GM12865 (cell line): ENCODE results near the gene FBXO42.

Experiments
- DNase-seq: peaks from one replicate; pipeline ENCODE4 v3.0.0; 2010; ENCODE audit warnings: low read depth
- H3K4me3 ChIP-seq: 2 replicates; pipeline ENCODE4 v1.5.1; 2011; ENCODE audit warnings: mild to moderate bottlenecking, low read depth, low read length, control low read depth
- CTCF ChIP-seq: IDR thresholded peaks from 2 replicates; pipeline ENCODE4 v1.5.1; 2011; ENCODE audit warnings: low read length, control low read depth, low read depth, inconsistent platforms; ENCODE audit not compliant: insufficient read depth; ENCODE audit errors: missing control alignments

Gene FBXO42

GRCh38 chr1:16206547-16207317, 145.5 kb downstream of the FBXO42 start:
- DNase-seq, result peak; percentile 86
- TF ChIP-seq CTCF, result no peak
- H3K4me3 ChIP-seq, result peak overlapping the region; percentile 56

GRCh38 chr1:16205891-16206546, 146.3 kb downstream of the FBXO42 start:
- TF ChIP-seq CTCF, result no peak
- peak overlapping the region; percentile 24 for H3K4me3 ChIP-seq
- no peak for DNase-seq

- no peak overlapping the region for H3K4me3 ChIP-seq
- no peak for TF ChIP-seq CTCF
- no peak for DNase-seq
Measured at GRCh38 chr1:16205334-16205671, 147.0 kb downstream of the FBXO42 start.

- H3K4me3 ChIP-seq, result no peak overlapping the region
- peak; percentile 29 for TF ChIP-seq CTCF
- DNase-seq, result no peak
Measured at GRCh38 chr1:16204634-16205333, 147.5 kb downstream of the FBXO42 start.

GRCh38 chr1:16204216-16204615, 148.1 kb downstream of the FBXO42 start:
- TF ChIP-seq CTCF, result no peak
- H3K4me3 ChIP-seq, result no peak overlapping the region
- DNase-seq, result no peak

- no peak overlapping the region for H3K4me3 ChIP-seq
- DNase-seq, result no peak
- no peak for TF ChIP-seq CTCF
Measured at GRCh38 chr1:16203550-16203949, 148.7 kb downstream of the FBXO42 start.
